GM13976 (cell line): ENCODE results near the gene SZT2.

Source experiments
- DNase-seq: peaks from one replicate; pipeline ENCODE4 v3.0.0; 2012; ENCODE audit warnings: low spot score
- in situ Hi-C: fragments of 300-500 bp; cut with MboI; formaldehyde crosslinking; loops from one replicate; pipeline ENCODE4 v1.12.0; 2022; ENCODE audit warnings: low sequenced_read_pairs, mixed read lengths, inconsistent platforms; ENCODE audit not compliant: unreplicated experiment
- TF ChIP-seq, protein P1 (sequence below): IDR thresholded peaks from 2 replicates; pipeline ENCODE4 v1.5.1; 2012; ENCODE audit warnings: borderline replicate concordance, mild to moderate bottlenecking; ENCODE audit not compliant: insufficient read depth; ENCODE audit errors: extremely low read depth, missing control alignments, control extremely low read depth

Gene SZT2

DNA sequence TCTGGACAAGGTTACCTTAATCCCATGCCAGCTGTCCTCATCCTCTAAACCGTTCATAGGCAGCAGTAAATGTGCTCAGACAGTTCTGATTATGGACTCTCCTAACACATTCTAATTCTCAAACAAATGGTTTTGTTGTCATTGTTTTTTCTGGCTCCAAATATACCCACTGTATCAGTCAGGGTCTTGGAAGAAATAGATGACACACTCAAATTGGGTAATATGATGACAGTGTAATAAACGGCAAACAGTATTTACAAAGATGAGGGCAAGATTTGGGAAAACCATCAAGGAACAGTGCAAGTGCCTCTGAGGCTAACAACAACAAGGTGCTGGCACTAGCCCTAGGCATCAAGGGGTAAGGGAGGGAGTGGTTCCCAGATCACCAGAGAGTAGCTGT, 35.2 kb upstream of the SZT2 start:
- in situ Hi-C loops, result loop anchor here (25.0 kb wide), 1 partner anchor 117 kb away; no protein-coding TSS in a partner anchor
- TF ChIP-seq, protein P1, sequence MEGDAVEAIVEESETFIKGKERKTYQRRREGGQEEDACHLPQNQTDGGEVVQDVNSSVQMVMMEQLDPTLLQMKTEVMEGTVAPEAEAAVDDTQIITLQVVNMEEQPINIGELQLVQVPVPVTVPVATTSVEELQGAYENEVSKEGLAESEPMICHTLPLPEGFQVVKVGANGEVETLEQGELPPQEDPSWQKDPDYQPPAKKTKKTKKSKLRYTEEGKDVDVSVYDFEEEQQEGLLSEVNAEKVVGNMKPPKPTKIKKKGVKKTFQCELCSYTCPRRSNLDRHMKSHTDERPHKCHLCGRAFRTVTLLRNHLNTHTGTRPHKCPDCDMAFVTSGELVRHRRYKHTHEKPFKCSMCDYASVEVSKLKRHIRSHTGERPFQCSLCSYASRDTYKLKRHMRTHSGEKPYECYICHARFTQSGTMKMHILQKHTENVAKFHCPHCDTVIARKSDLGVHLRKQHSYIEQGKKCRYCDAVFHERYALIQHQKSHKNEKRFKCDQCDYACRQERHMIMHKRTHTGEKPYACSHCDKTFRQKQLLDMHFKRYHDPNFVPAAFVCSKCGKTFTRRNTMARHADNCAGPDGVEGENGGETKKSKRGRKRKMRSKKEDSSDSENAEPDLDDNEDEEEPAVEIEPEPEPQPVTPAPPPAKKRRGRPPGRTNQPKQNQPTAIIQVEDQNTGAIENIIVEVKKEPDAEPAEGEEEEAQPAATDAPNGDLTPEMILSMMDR, result no peak
- no peak for DNase-seq

DNA sequence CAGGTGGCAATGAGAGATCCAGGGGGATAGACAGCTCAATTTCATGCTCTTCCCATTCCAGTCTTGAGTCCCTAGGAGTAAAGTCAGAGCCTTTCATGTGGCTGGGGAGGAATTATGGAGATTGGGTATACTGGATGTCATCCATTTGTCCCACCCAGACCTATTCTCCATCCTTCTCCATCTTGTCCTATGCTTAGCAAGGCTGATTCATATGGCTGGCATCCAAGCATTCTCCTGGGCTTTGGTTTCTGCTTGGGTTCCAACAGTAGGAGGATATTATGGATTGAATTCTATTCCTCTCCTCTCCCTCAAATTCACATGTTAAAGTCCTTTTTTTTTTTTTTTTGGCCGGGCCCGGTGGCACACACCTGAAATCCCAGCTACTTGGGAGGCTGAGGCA, 34.8 kb upstream of the SZT2 start:
- DNase-seq, result no peak
- TF ChIP-seq, protein P1, result no peak
- in situ Hi-C loops, result loop anchor here (25.0 kb wide), 1 partner anchor 118 kb away; no protein-coding TSS in a partner anchor

DNA sequence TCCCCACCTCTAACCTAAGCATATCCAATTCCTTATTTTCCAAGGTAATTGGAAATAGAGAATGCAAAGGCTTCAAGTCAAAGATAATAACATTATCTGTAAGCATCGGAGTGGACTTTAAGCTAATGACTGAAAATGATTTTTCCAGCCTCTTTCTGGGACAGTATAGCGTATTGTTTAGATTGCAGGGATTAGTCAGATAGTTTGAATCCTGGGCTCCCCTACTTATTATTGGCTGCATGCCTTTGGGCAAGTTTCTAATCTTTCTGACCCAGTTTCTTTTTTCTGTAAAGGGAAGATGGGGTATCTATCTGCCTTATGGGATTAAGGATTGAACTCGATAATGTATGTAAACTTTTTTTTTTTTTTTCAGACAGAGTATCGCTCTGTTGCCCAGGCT, 32.4 kb upstream of the SZT2 start:
- in situ Hi-C loops, result loop anchor here (25.0 kb wide), 1 partner anchor 120 kb away; no protein-coding TSS in a partner anchor
- no peak for DNase-seq
- TF ChIP-seq, protein P1, result no peak

DNA sequence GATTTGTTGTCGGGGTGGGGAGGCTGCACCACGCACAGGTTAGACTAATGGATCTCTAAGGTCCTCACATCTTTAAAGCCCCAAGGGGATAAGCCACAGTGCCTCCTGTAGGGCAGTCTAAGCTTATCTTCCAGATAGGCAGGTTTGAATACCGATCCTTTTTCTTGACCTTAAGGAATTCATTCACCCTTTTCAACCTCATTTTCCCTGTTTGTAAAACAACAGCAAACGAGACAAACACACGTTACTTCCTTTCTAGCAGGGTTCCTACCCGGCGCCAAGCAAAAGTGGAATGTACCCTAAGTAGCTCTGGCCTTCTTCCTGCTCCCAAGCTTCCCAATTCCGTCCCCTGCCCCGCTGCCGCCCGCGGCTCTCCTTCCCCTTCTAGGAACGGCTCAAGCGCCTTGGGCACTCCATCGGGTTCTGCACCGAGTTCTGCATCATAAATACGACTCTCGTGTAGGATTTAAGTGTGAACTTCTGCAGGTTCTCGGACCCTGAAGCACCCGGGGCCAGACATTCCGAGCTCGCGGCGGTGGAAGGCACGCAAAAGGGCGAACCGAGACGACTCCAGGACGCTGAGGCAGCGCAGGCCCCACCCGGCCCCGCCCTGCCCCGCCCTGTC, 31.5 kb upstream of the SZT2 start:
- DNase-seq, result peak; percentile 73
- in situ Hi-C loops, result loop anchor here (25.0 kb wide), 1 partner anchor 121 kb away; no protein-coding TSS in a partner anchor
- TF ChIP-seq, protein P1, result peak; percentile 12

DNA sequence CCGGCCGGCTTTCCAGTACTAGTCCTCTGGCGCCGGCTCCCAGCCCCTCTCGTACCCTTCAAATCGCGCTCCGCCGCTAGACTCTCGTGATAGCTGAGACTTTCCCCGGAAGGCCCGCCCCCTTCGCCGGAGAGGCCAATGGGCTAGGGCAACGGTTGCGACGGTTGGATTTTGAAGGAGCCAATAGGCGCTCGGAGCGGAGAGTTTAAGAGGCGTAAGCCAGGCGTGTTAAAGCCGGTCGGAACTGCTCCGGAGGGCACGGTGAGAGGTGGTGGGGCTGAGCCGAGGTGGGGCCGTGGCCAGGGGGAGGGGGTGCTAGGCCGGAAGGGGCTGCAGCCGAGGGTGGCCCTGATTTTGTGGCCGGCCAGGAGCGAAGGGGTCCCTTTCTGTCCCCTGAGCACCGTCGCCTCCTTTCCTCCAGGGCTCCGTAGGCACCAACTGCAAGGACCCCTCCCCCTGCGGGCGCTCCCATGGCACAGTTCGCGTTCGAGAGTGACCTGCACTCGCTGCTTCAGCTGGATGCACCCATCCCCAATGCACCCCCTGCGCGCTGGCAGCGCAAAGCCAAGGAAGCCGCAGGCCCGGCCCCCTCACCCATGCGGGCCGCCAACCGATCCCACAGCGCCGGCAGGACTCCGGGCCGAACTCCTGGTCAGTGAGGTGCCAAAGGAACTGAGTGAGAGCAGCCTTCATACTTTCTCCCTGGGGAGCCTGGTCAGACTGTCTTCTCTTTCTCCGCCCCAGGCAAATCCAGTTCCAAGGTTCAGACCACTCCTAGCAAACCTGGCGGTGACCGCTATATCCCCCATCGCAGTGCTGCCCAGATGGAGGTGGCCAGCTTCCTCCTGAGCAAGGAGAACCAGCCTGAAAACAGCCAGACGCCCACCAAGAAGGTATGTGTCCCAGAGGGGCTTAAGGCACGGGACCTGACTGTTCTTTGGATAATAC, 30.7 kb upstream of the SZT2 start, which contains the start of gene CDC20:
Gene CDC20, plus strand, starts transcription at position 236 of the 948 bp plus-strand sequence. Its CDS starts 235 bp downstream, at position 471.
- in situ Hi-C loops, result loop anchor here (25.0 kb wide), 1 partner anchor 122 kb away; no protein-coding TSS in a partner anchor
- TF ChIP-seq, protein P1, result no peak
- peak; percentile 97 for DNase-seq

DNA sequence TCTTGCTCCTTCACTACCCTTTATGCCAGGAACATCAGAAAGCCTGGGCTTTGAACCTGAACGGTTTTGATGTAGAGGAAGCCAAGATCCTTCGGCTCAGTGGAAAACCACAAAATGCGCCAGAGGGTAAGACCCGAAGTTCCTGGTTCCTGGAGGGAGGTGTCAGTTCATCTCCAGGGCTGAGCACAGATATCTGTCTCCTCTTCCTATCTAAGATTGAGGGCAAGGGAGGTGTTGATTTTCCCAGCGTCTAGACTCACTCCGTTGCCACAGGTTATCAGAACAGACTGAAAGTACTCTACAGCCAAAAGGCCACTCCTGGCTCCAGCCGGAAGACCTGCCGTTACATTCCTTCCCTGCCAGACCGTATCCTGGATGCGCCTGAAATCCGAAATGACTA, 30.0 kb upstream of the SZT2 start:
- no peak for DNase-seq
- TF ChIP-seq, protein P1, result no peak
- in situ Hi-C loops, result loop anchor here (25.0 kb wide), 1 partner anchor 122 kb away; no protein-coding TSS in a partner anchor
